Upper lobe of left lung (tissue), 6 donors: ENCODE data around the gene BMP7. TPM values are rescaled to one million over a fixed set of nuclear protein-coding genes. Genes with fewer than 3 reads are reported as not detected.

Experiments used
- ATAC-seq, 2 donors: fragments of 200-7000 bp; cut with Tn5 transposase; one replicate each; pipeline ENCODE4 v1.9.1; 2022; ENCODE audit warnings: mild to moderate bottlenecking in 2 of 2, moderate library complexity in 2 of 2; ENCODE audit not compliant: low FRiP score in 2 of 2
- DNase-seq, 2 donors: peaks; one replicate each; pipeline ENCODE4 v3.0.0-alpha.2; 2019 to 2020
- H3K27ac ChIP-seq, 4 donors: fragments of 200-600 bp; sonication (generic); one replicate each; pipeline ENCODE4 v1.5.1; 2016 to 2019
- H3K27me3 ChIP-seq, 4 donors: fragments of 200-600 bp; sonication (generic); one replicate each; pipeline ENCODE4 v1.5.1; 2017 to 2019
- H3K36me3 ChIP-seq, 4 donors: fragments of 200-600 bp; sonication (generic); one replicate each; pipeline ENCODE4 v1.5.1; 2016 to 2019
- H3K4me1 ChIP-seq, 4 donors: fragments of 200-600 bp; sonication (generic); one replicate each; pipeline ENCODE4 v1.5.1; 2018 to 2019
- H3K4me3 ChIP-seq, 4 donors: fragments of 200-600 bp; sonication (generic); one replicate each; pipeline ENCODE4 v1.5.1; 2017 to 2019; ENCODE audit warnings: mild to moderate bottlenecking in 2 of 4, moderate library complexity in 1 of 4
- H3K9me3 ChIP-seq, 4 donors: fragments of 200-600 bp; sonication (generic); one replicate each; pipeline ENCODE4 v1.5.1; 2018 to 2019
- CTCF ChIP-seq, 6 experiments: fragments of 450-650 bp in 4 of 6; fragments of 200-600 bp in 2 of 6; sonication (generic) in 2 of 6; IDR thresholded peaks; one replicate each; pipeline ENCODE4 v1.5.1; 2016 to 2019; ENCODE audit warnings: antibody characterized with exemption in 6 of 6
- EP300 ChIP-seq, 4 donors: sonication (generic); formaldehyde crosslinking; IDR thresholded peaks; one replicate each; pipeline ENCODE4 v1.5.1; 2017; ENCODE audit warnings: antibody characterized with exemption in 4 of 4, control low read depth in 2 of 4
- POLR2A ChIP-seq, 4 donors: fragments of 450-650 bp; IDR thresholded peaks; one replicate each; pipeline ENCODE4 v1.5.1; 2016 to 2017; ENCODE audit warnings: antibody characterized with exemption in 4 of 4, mild to moderate bottlenecking in 2 of 4
- POLR2AphosphoS5 ChIP-seq, 2 donors: sonication (generic); formaldehyde crosslinking; IDR thresholded peaks; one replicate each; pipeline ENCODE4 v1.5.1; 2017; ENCODE audit warnings: antibody characterized with exemption in 2 of 2
- WGBS, 2 donors: methylation state at CpG; one replicate each; pipeline ENCODE4 v1.1.5; 2017 to 2018; 5-methylcytosine and 5-hydroxymethylcytosine counted together
- small RNA-seq, 4 donors: library from RNA; depleted of rRNA; stranded (forward); fragments of <200 nt; gene quantifications; one replicate each; pipeline ENCODE3, GENCODE V24; 2016
- total RNA-seq, 6 donors: library from RNA; depleted of rRNA in 4 of 6; stranded (reverse); fragments of >200 nt in 4 of 6; gene quantifications; one replicate each; pipeline versions ENCODE4 v1.1.0 to v1.2.1, GENCODE V29; 2016 to 2021
- donor health status: DM: no; HTN: no; CAD: no; lungs with moderate emphysema.
- donor health status: DM: no; HTN: yes; CAD: no; lungs with severe emphysema.

Gene BMP7
- total RNA-seq, 6 donors from 2014 or later: 0.30 to 4.0 (median 2.6) TPM; not detected in 1

- Histone ChIP-seq H3K36me3 (no peaks in the 10 kb centered on the region), H3K27me3 (no peaks in the 10 kb centered on the region), H3K4me3 (no peak overlapping the region), H3K27ac (no peak overlapping the region), H3K4me1 (no peaks in the 10 kb centered on the region), H3K9me3 (no peaks in the 10 kb centered on the region)
- WGBS, 2 donors: 74 to 80% methylated on average over 6 to 7 of the region's 7 CpGs
- DNase-seq (no peak), ATAC-seq (no peak)
- TF ChIP-seq EP300 (IDR thresholded peaks at IDR 0.05): no peak
- TF ChIP-seq CTCF (IDR thresholded peaks at IDR 0.05): no peak
- no peak for TF ChIP-seq POLR2A (IDR thresholded peaks at IDR 0.05)
- TF ChIP-seq POLR2AphosphoS5 (IDR thresholded peaks at IDR 0.05): no peak
Measured at GRCh38 chr20:57122536-57123489, 143.6 kb downstream of the BMP7 start.

DNA sequence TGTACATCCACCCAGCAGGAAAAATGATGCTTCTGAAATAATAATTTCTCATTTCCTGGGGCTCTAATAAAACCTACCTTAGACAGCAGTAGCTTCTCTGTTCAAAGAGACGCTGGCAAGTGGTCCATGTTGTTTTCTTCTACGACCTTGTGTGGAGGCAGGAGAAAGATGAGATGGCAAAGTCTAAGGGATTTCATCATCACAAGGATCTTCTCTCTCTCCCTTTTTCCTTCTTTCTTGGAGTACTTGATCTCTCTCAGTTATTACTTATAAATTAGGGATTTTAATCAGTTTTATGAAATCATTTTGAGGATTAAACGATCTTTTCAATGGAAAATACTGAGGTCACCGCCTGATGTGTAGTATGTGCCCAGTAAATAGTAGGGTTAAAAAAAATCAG lies 147.5 kb downstream of the BMP7 start:
- H3K36me3 ChIP-seq: no peaks in the 10 kb centered on the region
- DNase-seq: no peak
- no peaks in the 10 kb centered on the region for H3K4me1 ChIP-seq
- H3K4me3 ChIP-seq: no peak overlapping the region
- H3K27me3 ChIP-seq: no peaks in the 10 kb centered on the region
- TF ChIP-seq CTCF (IDR thresholded peaks at IDR 0.05) (no peak), POLR2A (IDR thresholded peaks at IDR 0.05) (no peak), POLR2AphosphoS5 (IDR thresholded peaks at IDR 0.05) (no peak), EP300 (IDR thresholded peaks at IDR 0.05) (no peak)
- 87% methylated on average over 4 of the region's 4 CpGs for WGBS, 2 donors
- no peak overlapping the region for H3K27ac ChIP-seq
- ATAC-seq: no peak
- no peaks in the 10 kb centered on the region for H3K9me3 ChIP-seq

Small RNA genes within 50 kb of the gene (small RNA-seq; reads per million reads assigned to genes)
- gene RF00019: 0 reads per million in 4 donors

Other genes starting within 250 kb of the BMP7 start
- not detected for gene SPO11, start 63.2 kb upstream of the BMP7 start, total RNA-seq
- 10 to 100 TPM; 10.1 to 31.0 (median 17.9) TPM for gene RAE1, start 84.6 kb upstream of the BMP7 start, total RNA-seq
- 10 to 100 TPM; 14.7 to 27.5 (median 22.3) TPM for gene RBM38, start 124.8 kb upstream of the BMP7 start, total RNA-seq